ENCODE results near the gene PLA2G2C.

GRCh38 chr1:20148571-20149500 lies 37.5 kb downstream of the PLA2G2C start:
- TF ChIP-seq CTCF (IDR thresholded peaks at IDR 0.05; ENCODE audit: low read depth, low read length, missing input control) = no peak
- TF ChIP-seq TAF1 (conservative IDR thresholded peaks at IDR 0.05) = no peak
- no peak for TF ChIP-seq HNF4G (IDR thresholded peaks at IDR 0.05)
- TF ChIP-seq ZBTB33 (IDR thresholded peaks at IDR 0.05) = no peak
- TF ChIP-seq RAD21 (IDR thresholded peaks at IDR 0.05) = no peak
- TF ChIP-seq SP1 (IDR thresholded peaks at IDR 0.05) = no peak
- no peak for TF ChIP-seq JUND (IDR thresholded peaks at IDR 0.05)
- TF ChIP-seq MAX (IDR thresholded peaks at IDR 0.05) = no peak
- TF ChIP-seq ATF3 (IDR thresholded peaks at IDR 0.05) = no peak
- no peak for TF ChIP-seq REST (IDR thresholded peaks at IDR 0.05)
- TF ChIP-seq GABPA (IDR thresholded peaks at IDR 0.05 in 1 of 2, conservative IDR thresholded peaks at IDR 0.05 in 1 of 2) = no peak
- no peak for TF ChIP-seq YY1 (IDR thresholded peaks at IDR 0.05)
- no peak for TF ChIP-seq FOXA1 (IDR thresholded peaks at IDR 0.05)
- TF ChIP-seq RXRA (IDR thresholded peaks at IDR 0.05) = no peak
